TTC549 (cell line): ENCODE results near the gene PKP1.

Experiments used
- FAIRE-seq: peaks from 2 replicates; lab custom pipeline; 2012; peaks lifted over from hg19 to GRCh38; lab: Jason Lieb, UNC

Gene PKP1

DNA sequence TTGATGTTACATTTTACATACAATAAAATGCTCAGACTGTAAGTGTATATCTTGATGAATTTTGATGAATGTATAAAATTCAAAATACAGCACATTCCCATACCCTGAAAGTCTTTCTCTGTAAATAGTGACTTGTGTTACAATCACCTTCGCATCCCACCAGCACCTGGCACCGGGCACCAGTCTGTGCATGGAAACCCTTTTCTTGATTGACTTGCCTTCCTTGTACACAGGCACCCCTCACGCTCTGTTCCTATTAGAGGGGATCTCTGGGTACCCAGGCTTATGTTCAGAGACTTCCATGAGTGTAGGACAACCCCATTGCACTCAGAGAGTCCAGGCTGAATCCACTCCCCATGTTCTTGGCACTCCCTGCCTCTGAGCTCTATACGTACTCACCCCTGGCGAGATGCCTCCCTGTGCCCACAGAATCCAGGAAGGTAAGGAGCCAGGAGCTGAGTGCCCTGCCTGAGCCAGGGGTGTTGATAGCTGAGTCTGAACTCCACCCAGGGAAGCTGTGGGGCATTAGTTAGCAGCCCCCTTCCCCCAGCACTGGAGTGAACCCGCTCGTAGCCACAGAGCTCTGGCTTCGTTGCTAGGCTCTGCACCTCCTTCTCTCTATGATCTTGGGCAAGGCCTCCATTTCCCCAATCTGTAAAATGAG is 22.5 kb upstream of the PKP1 start:
- FAIRE-seq = no peak

DNA sequence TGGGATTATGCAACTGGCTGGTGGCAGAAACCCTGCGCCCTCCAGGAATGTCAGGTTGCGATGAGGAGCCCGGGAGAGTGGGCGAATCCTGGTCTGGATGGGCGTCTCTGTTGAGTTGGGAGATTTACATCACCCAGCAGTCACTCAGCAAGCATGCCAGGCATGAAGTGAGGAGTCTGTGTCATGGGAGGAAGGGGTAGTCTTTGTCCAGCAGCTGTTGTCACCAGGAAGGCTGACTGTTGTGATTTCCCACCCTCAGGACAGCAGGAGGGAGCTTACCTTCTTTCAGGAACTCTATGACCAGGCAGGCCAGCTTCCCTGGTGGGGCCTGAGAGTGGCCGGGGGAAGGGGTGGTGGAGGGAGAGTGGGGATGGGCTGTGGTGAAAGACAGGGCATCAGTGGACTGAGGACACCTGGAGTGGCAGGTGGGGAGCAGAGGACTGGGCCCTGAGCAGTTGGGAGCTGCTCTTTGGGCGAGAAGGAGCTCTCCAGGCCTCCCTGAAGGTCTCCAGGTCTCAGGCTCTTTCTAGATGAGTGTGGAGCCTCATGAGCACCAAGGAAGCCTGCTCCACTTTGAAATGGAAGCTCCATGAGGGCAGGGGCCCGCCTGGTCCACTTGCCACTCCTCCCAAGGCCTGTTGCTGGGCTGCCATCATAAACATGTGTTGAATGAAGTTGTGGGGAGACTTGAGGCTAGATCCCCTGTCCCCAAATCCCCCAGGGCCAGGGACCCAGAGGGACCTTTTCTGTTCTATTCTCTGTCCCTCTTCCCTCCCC is 21.3 kb upstream of the PKP1 start:
- FAIRE-seq = no peak

DNA sequence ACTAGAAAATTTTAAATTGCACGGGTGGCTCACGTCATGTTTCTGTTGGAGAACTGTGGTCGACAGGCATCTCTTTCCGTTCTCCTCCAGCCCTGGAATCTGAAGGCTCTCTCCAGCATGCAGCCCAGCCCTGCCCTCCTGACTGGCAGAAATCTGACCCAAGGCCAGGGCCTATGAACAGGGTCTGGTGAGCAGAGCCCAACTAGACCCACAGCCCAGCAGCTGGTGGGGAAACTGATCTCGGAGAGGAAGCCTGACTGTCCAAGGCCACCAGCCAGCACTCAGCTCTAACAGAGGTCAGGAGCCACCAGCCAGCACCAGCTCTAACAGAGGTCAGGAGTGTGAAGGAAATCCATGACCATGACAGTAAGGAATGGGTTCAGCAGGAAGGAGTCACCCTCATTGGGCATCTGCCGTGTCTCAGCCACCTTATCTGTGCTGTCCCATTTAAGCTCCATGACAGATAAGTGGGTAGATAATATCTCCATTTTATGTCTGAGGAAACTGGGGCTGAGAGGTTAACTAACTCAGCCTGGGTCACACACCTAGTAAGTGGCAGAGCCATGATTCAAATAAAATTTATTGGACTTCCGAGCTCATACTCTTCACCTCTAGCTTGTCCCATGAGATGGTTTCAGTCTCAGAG is 20.2 kb upstream of the PKP1 start:
- no peak for FAIRE-seq

DNA sequence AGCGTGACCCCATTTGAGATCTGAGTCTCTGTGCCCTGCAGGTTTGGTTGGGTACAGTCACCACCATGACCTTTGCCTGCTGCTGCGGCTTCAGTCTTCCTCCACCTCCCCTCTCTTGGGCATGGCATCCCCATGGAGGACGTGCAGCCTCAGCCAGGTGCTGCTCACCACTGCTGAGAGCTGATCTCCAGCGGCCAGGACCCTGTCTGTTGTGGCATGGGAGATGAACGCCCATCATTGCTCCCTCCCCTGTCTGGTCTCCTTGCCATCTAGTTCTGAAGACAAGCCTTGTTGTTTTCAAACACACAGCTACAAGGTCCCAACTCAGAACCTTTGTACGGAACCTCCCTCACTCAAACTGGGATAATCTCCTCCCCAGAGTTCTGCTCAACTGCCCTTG is 19.2 kb upstream of the PKP1 start:
- FAIRE-seq = no peak

DNA sequence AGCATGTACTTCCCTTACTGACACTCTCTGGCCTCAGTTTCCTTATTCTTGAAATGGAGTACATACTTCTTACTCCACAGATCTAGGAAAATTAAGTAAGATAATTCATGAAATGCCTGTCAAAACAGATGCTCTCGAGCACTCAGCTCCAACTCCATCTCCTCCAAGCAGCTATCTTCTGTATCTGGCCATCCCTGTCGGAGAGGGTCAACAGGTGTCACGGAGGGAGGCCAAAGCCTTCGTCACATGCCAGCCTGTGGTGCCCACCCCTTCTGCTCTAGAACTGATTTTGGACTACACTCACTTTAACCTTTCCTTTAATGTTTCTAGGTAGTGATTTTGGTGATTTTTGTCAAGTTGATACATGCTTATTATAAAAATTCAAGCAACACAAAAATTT is 18.8 kb upstream of the PKP1 start:
- no peak for FAIRE-seq

DNA sequence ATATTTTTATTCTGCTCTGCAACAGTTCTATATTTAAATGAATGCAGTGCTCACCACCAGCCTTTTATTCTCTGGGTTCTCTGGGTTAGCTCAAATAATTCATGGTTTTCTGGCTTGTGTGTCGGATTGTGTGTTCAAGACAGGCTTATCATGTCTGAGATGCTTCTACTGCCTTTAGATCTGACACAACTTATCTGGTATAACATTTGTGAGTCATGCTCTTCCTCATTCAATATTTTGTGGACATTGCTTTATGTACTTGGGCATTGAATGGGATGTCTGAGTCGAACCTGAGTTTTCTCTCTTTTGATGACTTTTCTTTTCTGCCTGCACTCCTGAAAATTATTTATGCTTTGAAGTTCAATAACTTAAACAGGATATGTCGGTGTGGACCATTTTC is 17.6 kb upstream of the PKP1 start:
- no peak for FAIRE-seq

DNA sequence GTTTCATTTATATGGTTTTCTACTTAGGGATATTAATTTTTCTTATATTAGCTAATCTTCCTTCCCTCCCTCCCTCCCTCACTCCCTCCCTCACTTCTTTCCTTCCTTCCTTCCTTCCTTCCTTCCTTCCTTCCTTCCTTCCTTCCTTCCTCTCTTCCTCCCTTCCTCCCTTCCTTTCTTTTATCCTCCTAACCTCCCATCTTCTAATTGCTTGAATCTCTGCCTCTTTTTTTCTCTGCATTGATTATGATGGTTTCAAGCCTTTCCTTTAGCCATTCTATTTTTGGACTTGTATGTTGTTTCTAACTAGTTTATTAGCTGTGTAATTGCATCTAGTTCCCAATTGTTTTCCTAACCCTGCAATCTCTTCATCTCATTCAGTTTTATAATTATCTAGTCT is 17.0 kb upstream of the PKP1 start:
- FAIRE-seq = no peak

DNA sequence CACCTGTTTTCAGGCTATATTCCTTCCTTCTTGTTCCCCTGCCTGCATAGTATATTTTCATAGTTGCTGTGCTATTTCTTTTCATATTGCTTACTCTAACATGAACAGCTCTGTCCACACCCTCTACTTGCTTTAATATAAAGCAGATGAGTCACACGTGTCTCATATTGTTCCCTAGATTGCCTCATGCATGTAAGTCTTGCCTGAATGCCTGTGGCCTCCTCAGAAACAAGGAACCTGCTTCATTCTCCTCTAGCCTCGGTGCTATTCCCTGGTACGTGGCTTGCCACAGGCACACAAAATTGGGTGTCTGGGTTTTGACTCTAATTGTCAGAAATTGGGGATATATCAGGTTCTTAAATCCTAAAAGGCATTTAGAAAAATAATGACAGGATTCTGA is 16.5 kb upstream of the PKP1 start:
- FAIRE-seq = no peak

DNA sequence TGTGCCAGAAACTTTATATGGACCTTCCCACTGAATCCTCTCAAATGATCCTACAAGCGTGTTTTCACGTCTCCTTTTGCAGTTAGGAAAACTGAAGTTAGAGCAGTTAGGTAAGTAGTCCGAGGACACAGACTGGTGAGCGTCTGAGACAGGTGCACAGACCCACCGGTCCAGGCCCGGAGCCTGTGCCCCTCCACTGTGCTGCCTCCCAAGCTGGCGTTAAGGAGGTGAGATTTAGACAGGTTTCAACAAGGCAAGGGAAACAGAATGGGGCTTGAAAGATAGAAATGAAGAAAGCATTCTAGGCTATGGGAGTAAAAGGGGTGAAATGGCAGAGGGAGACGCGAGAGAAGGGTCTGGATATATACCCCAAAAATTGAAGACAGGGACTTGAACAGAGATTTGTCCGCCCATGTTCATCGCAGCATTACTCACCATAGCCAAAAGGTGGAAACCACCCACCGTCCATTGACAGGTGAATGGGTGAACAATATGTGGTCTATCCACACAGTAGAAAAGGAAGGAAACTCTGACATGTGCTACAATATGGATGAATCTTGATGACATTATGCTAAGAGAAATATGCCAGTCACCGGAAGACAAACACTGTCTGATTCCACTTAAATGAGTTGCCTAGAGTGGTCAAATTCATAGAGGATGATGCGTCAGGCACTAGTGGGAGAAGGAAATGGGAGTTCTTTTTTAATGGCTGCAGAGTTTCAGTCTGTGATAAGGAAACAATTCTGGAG is 15.7 kb upstream of the PKP1 start:
- no peak for FAIRE-seq

DNA sequence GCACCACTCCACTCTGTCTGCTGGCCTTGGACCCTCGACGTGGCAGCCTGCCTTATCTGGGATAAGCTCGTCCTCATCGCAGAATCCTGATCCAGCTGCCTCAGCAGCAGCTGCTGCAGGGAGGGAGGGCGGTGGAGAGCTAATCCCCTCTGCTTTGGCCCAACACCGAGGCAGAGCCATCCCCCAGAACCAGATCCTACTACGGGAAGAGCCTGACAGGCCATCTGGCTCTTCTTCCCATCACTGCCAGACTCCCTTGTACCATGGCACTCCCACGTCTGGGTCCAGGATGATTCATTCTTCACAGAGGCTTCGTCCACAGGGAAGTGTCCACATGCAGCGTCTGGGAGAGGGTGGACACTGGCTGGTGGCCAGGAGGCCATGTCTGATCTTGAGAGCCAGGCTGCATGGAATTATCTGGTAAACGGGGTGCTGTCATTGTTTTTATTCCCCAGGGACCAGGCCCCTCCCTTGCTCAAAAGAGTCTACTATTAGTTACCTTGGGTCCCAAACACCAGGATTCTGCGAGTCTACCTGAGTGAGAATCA is 14.6 kb upstream of the PKP1 start:
- no peak for FAIRE-seq

DNA sequence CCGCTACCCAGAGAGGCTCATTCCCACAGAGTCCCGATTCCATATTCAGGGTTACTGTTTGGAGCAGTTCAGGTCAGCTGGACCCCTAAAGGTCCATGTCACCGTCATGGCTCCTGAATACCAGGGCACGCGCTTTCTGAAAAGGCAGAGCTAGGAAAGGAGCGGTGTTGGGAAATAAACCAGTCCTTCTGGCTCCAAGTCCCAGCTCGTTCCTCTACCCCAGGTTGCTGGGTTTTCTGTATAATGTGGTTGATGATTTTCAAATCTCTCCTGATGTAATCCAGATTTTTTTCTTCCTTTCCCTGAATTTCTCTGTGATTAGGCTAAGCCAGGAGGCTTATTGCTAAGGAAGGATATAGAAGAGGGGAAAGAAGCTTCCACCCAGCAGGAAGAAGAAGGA is 14.0 kb upstream of the PKP1 start:
- no peak for FAIRE-seq

DNA sequence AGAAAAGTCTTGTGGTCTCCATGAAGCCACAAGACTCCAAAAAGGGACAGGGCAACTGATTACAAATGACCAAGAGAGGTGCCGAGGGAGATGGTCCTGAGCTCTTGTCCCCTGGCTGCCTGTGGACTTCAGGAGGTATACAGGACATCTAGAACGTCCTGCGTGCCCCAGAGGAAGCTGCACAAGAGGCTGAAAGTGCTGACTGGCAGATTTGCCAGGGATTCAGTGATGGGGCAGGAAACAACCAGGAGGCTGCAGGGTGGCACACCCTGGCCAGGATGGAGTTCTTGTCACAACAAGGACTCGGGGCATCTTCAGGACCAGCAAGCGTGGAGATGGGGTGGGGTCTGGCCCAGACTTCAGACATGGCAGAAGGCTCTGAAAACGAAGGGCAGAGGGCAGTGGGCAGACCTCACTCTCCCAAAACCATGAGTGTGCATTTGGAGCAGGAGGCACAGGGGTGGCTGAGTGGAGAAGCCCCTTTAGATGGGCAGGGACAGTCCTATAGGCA is 13.4 kb upstream of the PKP1 start:
- FAIRE-seq = no peak

DNA sequence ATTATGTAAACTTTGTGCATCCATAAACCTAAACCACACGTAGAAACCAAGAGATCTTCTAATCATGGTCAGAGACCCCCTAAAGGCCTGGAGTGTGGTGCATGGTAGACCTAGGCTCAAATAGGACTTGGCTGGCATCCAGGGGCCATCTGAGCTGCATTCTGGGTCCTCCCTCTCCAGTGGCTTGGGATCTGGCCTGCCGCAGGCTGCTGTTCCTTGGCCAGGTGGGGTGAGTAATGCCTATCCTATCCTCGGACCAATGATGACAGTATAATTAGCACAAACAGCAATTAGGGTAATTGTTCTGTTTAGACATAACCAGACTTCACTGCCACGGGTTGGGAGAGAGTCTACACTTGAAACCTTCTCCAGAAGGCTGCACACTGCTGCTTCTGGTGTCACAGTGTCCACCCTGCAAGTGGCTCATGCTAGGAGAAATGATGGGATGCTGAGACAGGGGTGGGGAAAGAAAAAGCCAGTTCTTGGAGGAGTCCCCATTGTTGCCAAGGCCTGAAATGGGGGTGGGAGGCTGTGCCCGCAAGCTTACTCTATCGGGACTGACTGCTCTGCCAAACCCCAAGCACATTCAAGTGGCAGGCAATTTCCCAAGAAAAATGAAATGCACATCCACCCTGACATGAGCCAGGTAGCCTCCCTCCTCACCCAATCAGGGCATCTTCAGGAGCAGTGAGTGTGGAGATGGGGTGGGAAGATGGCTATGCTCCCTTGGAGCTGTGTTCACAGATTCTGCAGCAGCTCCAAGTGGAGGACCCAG is 12.5 kb upstream of the PKP1 start:
- FAIRE-seq = no peak

DNA sequence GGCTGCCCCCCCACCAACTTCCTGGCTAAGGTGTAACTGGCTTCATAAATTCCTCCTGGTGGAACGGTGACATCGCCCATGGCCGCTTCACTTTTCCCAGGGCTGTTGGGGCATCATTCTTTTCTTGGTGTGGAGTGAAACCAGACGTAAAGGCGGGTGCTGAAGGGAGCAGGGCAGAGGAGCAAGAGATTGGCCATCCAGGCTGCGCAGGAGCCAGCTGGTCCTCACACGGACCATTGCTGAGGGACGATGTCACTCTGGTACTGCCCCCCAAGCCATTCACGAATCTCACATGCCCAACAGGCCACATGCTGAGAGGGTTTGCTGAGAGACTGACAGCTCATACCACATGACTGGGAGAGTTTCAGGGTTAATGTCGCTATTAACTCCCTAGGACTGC is 10.5 kb upstream of the PKP1 start:
- FAIRE-seq = no peak

DNA sequence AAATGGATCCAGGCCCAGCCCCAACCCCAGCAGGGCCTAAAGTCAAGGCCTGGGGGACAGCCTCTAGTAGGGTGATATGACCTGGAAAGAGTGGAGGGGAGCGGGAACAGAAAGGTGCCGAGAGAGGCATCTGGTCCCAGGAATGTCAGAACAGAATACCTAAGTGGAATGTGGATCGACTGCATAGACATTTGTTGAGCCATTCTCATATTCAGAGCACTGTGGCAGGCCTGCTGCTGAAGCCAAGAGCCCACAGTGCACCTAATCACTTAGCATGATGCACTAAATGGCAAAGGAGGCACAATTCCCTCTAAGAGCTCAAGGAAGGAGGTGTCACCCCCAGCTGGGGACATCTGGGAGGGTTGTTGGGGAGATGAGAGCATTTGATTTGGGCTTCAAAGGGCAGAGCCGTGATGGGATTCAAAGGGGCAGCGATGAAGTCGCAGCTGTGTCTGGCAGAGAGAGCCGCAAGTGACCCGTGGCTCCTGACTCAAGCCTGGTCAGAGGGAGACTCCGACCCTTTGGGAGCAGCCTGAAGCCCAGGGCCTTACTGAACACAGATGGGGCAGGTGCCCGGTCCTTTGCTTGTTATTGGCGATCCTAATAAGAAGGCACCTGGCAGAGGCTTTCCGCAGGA is 8.6 kb upstream of the PKP1 start:
- no peak for FAIRE-seq

DNA sequence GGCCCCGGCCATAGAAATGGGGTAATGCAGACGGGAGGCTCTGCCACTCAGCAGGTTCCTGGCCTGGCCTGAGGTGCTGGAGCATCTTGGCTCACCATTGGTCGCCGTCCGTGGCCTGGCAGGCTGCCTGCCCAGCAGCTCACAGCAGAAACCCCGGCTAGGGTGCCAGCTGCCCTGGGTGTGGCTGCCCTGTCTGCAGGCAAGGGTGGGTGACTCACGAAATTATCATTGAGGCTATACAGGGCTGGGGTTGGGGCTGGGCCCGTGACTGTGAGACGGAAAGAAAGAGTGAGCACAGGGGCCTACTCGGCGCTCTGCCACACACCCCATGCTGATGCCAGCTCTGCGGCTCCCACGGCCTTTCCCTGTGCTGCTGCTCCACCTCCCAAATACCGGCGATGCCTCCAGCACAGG is 8.0 kb upstream of the PKP1 start:
- no peak for FAIRE-seq

DNA sequence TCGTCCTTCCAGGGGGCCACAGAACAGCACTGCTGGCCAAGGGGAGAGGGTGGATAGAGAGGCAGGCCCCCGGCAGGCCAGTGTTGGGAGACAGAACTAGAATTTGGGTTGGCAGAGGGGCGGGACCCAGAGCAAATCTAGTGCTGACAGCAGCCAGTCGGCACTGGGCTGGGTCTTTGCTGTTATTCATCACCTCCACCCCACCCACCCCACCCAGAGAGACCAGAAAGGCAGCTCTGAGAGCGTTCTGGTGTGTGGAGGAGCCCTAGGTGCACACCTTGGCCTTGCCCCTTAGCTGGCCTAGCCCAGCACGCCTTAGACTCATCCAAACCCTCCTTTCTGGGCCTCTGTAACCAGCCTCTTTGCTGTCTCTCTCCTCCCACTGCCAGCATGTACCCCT is 6.4 kb upstream of the PKP1 start:
- FAIRE-seq = no peak

DNA sequence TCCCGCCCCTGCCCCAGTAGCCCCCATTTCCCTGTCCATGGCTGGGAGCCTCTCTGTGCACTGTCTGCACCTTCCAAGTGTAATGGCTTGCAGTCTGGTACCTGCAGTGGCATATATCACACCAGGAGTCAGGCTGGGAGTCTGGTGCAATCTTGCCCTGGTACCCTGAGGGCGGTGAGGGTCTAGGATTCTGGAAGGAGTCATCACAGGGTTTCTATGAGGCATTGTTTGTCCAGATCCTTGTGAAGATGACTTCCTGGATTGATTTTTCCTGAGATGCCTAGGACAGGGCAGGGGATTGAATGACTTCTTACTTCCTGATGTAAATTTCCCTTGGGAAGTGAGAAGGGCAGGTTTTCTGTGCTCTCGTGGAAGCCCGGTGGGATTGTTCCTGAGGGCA is 5.9 kb upstream of the PKP1 start:
- no peak for FAIRE-seq

DNA sequence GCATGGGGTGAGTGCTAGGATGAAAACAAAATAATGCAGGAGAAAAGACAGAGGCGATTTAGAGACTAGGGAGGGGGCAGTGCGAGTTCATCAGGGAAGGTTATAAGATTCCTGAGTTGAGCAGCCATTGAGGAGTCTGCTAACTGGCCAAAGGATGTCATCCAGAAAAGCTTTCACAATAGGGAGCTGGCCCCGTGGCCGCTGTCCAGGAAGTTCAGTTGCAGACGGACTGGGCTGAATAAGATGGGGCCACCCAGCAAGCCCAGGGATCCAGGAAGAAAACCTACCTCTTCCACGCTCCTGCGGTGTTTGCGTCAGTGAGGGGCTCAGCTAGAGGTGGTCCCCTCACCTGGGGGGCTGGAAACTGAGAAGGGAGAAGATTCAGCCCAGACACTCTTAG is 4.0 kb upstream of the PKP1 start:
- no peak for FAIRE-seq

DNA sequence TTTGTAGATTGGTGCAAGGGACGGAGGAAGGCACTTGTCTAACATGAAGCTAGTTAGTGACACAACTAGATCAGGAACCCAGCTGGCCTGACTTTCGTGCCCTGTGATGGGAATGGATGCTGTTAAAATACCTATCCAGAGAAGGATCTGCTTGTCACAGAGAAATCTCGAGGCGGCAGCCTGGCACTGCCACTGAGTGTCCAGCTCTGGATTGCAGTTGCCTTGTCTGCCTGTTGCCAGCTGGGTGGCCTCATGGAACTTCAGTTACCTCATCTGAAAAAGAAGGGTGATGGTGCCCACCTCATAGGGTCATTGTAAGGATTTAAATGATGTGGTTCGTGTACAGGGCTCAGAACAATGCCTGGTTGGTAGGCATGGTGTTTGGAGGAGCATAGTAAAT is 2.4 kb upstream of the PKP1 start:
- FAIRE-seq = no peak

DNA sequence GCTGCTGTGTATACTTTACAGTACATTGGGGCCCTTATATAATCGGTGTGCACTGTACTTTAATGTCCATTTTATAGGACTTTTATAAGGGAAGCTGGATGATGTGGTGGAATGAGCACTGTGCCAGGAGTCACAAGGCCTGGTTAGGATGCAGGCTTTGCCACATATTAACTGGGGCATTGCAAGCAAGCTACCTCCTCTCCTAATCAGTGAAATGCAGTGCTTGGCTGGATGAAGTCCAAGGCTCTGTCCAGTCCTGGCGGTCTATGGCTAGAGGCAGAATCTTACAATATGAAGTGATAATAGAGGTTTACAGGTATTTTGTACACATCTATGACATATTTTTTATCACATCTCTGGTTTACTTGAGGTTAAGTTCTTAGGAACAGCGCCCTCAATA is 1.7 kb upstream of the PKP1 start:
- FAIRE-seq = no peak
